HCT116 (cell line): Measurements from ENCODE around the gene SPI1. TPM values are rescaled to one million over a fixed set of nuclear protein-coding genes. Genes with fewer than 3 reads are reported as not detected.
A peak's percentile ranks its signal among the peaks of the same experiment; 100 is the strongest.

ENCODE experiments used
- ATAC-seq: fragments of 200-7000 bp; cut with Tn5 transposase; 2 replicates; pipeline ENCODE4 v1.9.1; 2020; ENCODE audit warnings: mild to moderate bottlenecking, moderate library complexity
- BruUV-seq: library from RNA; stranded (reverse); fragments of 400-500 nt; replicated peaks from 2 replicates; lab custom pipeline; 2021; lab: Mats Ljungman, UMichigan
- CTCF ChIA-PET: fragments of 300-600 bp; sonication (Branson Sonifier 250); formaldehyde crosslinking; loops from one replicate; lab custom pipeline; 2021; ENCODE audit warnings: antibody characterized with exemption; lab: Charles Lee
- POLR2A ChIA-PET: fragments of 300-600, 350-600 bp; sonication (Branson Sonifier 250); formaldehyde crosslinking; loops from one replicate; lab custom pipeline; 2021; ENCODE audit warnings: antibody characterized with exemption; lab: Charles Lee
- RAD21 ChIA-PET, 2 experiments: fragments of 300-600 bp; sonication (Branson Sonifier 250); formaldehyde crosslinking; loops; one replicate each; lab custom pipeline; 2023; ENCODE audit warnings: low total read pairs in 2 of 2; ENCODE audit not compliant: uncharacterized antibody in 2 of 2, unreplicated experiment in 2 of 2, low non-redundant PET in 1 of 2; lab: Charles Lee
- DNase-seq: peaks from one replicate; pipeline ENCODE4 v3.0.0-alpha.2; 2010; ENCODE audit warnings: low read depth, low spot score
- H2AFZ ChIP-seq: fragments of 200-600 bp; shearing (Covaris generic), sonication (generic); 2 replicates; pipeline ENCODE4 v1.6.1; 2017; ENCODE audit warnings: low read depth, mixed run types, mixed read lengths, antibody characterized with exemption, low read length; ENCODE audit not compliant: poor library complexity, severe bottlenecking
- H3K27ac ChIP-seq: 2 replicates; pipeline ENCODE4 v1.5.1; 2012; ENCODE audit warnings: low read depth, low read length
- H3K27me3 ChIP-seq: fragments of 200-600 bp; sonication (generic); 2 replicates; pipeline ENCODE4 v1.6.1; 2016; ENCODE audit warnings: mixed run types, low read length, mixed read lengths; ENCODE audit not compliant: insufficient read depth
- H3K36me3 ChIP-seq, 2 experiments: fragments of 200-500 bp in 1 of 2; fragments of 200-600 bp in 1 of 2; sonication (Bioruptor generic) in 1 of 2; sonication (generic) in 1 of 2; 2 replicates each; pipeline versions ENCODE4 v1.5.1 to v1.6.1; 2014 to 2016; ENCODE audit warnings: low read length in 2 of 2, inconsistent platforms in 1 of 2, mixed read lengths in 1 of 2, mixed run types in 1 of 2; ENCODE audit not compliant: insufficient read depth in 2 of 2, control insufficient read depth in 1 of 2
- H3K4me1 ChIP-seq, 2 experiments: fragments of 200-600 bp in 1 of 2; sonication (generic) in 1 of 2; 2 replicates each; pipeline versions ENCODE4 v1.5.1 to v1.6.1; 2012 to 2017; ENCODE audit warnings: low read length in 2 of 2, inconsistent platforms in 1 of 2, mild to moderate bottlenecking in 1 of 2, mixed read lengths in 1 of 2, mixed run types in 1 of 2, moderate library complexity in 1 of 2; ENCODE audit not compliant: insufficient read depth in 2 of 2, control insufficient read depth in 1 of 2
- H3K4me2 ChIP-seq: fragments of 200-600 bp; sonication (generic); 2 replicates; pipeline ENCODE4 v1.6.1; 2017; ENCODE audit warnings: mixed run types, low read length, mixed read lengths
- H3K4me3 ChIP-seq, 2 experiments: fragments of 200-600 bp in 1 of 2; sonication (generic) in 1 of 2; replicated peaks in 1 of 2; 2 replicates each; pipeline ENCODE4 v1.5.1; 2011 to 2016; ENCODE audit warnings: low read length in 2 of 2, control low read depth in 1 of 2, low read depth in 1 of 2, mild to moderate bottlenecking in 1 of 2, mixed read lengths in 1 of 2, mixed run types in 1 of 2
- H3K79me2 ChIP-seq: fragments of 200-600 bp; sonication (generic); 2 replicates; pipeline ENCODE4 v1.6.1; 2017; ENCODE audit warnings: mild to moderate bottlenecking, mixed run types, low read length, moderate library complexity, mixed read lengths; ENCODE audit not compliant: insufficient read depth
- H3K9ac ChIP-seq: fragments of 200-600 bp; sonication (generic); 2 replicates; pipeline ENCODE4 v1.6.1; 2016; ENCODE audit warnings: low read length, mixed read lengths
- H3K9me2 ChIP-seq: fragments of 200-600 bp; sonication (generic), shearing (Covaris generic); 2 replicates; pipeline ENCODE4 v1.6.1; 2017; ENCODE audit warnings: mixed run types, mild to moderate bottlenecking, moderate library complexity; ENCODE audit not compliant: insufficient read depth
- H3K9me3 ChIP-seq, 2 experiments: fragments of 200-500 bp in 1 of 2; fragments of 200-600 bp in 1 of 2; sonication (Bioruptor generic) in 1 of 2; sonication (generic) in 1 of 2; 2 replicates each; pipeline ENCODE4 v1.6.1; 2014 to 2017; ENCODE audit warnings: low read length in 2 of 2, mixed read lengths in 2 of 2, inconsistent platforms in 1 of 2, low read depth in 1 of 2, mild to moderate bottlenecking in 1 of 2, mixed run types in 1 of 2, moderate library complexity in 1 of 2; ENCODE audit not compliant: control insufficient read depth in 1 of 2, insufficient read depth in 1 of 2
- H4K20me1 ChIP-seq: fragments of 200-600 bp; sonication (generic), shearing (Covaris generic); 2 replicates; pipeline ENCODE4 v1.6.1; 2017; ENCODE audit warnings: mixed run types, mild to moderate bottlenecking, moderate library complexity; ENCODE audit not compliant: insufficient read depth
- ATF3 ChIP-seq: IDR thresholded peaks from 2 replicates; pipeline ENCODE4 v1.6.1; 2012
- CBX3 ChIP-seq: IDR thresholded peaks from 2 replicates; pipeline ENCODE4 v1.6.1; 2012; ENCODE audit warnings: low read depth
- CEBPB ChIP-seq: IDR thresholded peaks from 2 replicates; pipeline ENCODE4 v1.6.1; 2012; ENCODE audit warnings: low read depth
- EGR1 ChIP-seq: IDR thresholded peaks from 2 replicates; pipeline ENCODE4 v1.6.1; 2012; ENCODE audit warnings: low read depth
- EZH2phosphoT487 ChIP-seq: fragments of 200-600 bp; IDR thresholded peaks from 2 replicates; pipeline ENCODE4 v1.6.1; 2018; ENCODE audit warnings: antibody characterized with exemption, borderline replicate concordance
- FOSL1 ChIP-seq: IDR thresholded peaks from 2 replicates; pipeline ENCODE4 v1.6.1; 2012; ENCODE audit warnings: low read depth
- JUND ChIP-seq: IDR thresholded peaks from 2 replicates; pipeline ENCODE4 v1.6.1; 2012
- POLR2A ChIP-seq: IDR thresholded peaks from 2 replicates; pipeline ENCODE4 v1.7.0; 2011; ENCODE audit warnings: borderline replicate concordance; ENCODE audit not compliant: insufficient read depth, insufficient read length; ENCODE audit errors: extremely low read depth
- SRF ChIP-seq: IDR thresholded peaks from 2 replicates; pipeline ENCODE4 v1.6.1; 2012; ENCODE audit warnings: low read depth
- TCF7L2 ChIP-seq: IDR thresholded peaks from 2 replicates; pipeline ENCODE4 v1.7.0; 2011; ENCODE audit warnings: borderline replicate concordance, inconsistent platforms; ENCODE audit not compliant: insufficient read depth, insufficient read length; ENCODE audit errors: extremely low read depth
- YY1 ChIP-seq: IDR thresholded peaks from 2 replicates; pipeline ENCODE4 v1.6.1; 2011; ENCODE audit warnings: low read length, low read depth, moderate library complexity, mild to moderate bottlenecking; ENCODE audit not compliant: insufficient replicate concordance; ENCODE audit errors: extremely low read depth
- ZBTB33 ChIP-seq: IDR thresholded peaks from 2 replicates; pipeline ENCODE4 v1.6.1; 2011; ENCODE audit warnings: mild to moderate bottlenecking, low read length, moderate library complexity; ENCODE audit not compliant: insufficient replicate concordance; ENCODE audit errors: extremely low read depth
- intact Hi-C: fragments of 100-400 bp; cut with micrococcal nuclease; formaldehyde crosslinking; loops from 2 replicates; pipeline ENCODE4 v1.10.0; 2022
- total RNA-seq: library from RNA; stranded (reverse); gene quantifications from one replicate; pipeline ENCODE4 v1.2.1, GENCODE V29; 2021; ENCODE audit not compliant: unreplicated experiment

Gene SPI1
- total RNA-seq, 1 experiment from 2014 or later: 0.32 TPM

GRCh38 chr11:47376525-47377371 lies 1.6 kb downstream of the SPI1 start:
- Histone ChIP-seq H4K20me1 (no peaks in the 10 kb centered on the region), H3K4me1 (peaks cover 11 to 29% of the 10 kb centered on the region in 2 experiments; a peak in 3 of 4 replicates), H2AFZ (peak overlapping the region; percentile 35), H3K27ac (no peak overlapping the region; the same call in 1 of the 2 replicates), H3K27me3 (no peaks in the 10 kb centered on the region), H3K4me3 (no peak overlapping the region), H3K9me3 (no peaks in the 10 kb centered on the region), H3K36me3 (no peaks in the 10 kb centered on the region)
- intact Hi-C loops: no loop called here
- CTCF ChIA-PET: interaction anchor here (1.2 kb wide), 1 partner anchor 13 kb away, joined by 3 read pairs; no protein-coding TSS in a partner anchor
- POLR2A ChIA-PET: interaction anchor here (1.2 kb wide), 1 partner anchor 36 kb away, joined by 3 read pairs; no protein-coding TSS in a partner anchor
- peak; percentile 29; the same call in 1 of the 2 replicates for ATAC-seq
- RAD21 ChIA-PET: no interaction called here
- TF ChIP-seq EGR1 (peak; percentile 57), CEBPB (no peak)
- TF ChIP-seq, all 23 proteins: peak for 1
- Histone ChIP-seq H3K79me2 (no peaks in the 10 kb centered on the region), H3K9me2 (no peaks in the 10 kb centered on the region), H3K4me2 (peak overlapping the region; percentile 37), H3K9ac (no peak overlapping the region)
- DNase-seq: no peak
- no TSS peak for BruUV-seq

DNA sequence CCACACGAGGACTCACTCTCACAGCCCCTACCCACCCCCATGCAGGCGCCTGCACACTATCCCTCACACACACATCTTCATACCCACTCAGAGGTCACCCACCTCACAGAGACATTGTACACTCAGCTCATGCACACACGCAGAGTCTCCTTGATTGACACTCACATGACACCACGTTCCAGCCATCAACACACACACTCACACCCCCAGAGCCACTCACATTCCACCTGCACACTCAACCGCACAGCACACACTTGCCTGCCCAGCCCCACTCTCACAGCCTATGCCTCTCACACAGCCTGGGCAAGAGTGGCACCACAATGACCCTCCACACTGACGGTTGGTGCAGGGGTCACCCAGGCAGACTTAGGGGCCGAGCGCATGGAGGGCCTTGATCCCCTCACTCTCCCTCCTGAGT lies 2.2 kb downstream of the SPI1 start:
- intact Hi-C loops: no loop called here
- CTCF ChIA-PET: interaction anchor here (1.2 kb wide), 1 partner anchor 14 kb away, joined by 3 read pairs; no protein-coding TSS in a partner anchor
- no peak for ATAC-seq

More for the DNA sequence above, 2.2 kb downstream of the SPI1 start:
- ChIA-PET RAD21 (no interaction called here), POLR2A (no interaction called here)
- Histone ChIP-seq H4K20me1 (no peaks in the 10 kb centered on the region), H3K79me2 (no peaks in the 10 kb centered on the region), H2AFZ (no peak overlapping the region), H3K27ac (no peak overlapping the region), H3K36me3 (no peaks in the 10 kb centered on the region), H3K9ac (no peak overlapping the region), H3K27me3 (no peaks in the 10 kb centered on the region), H3K4me2 (no peak overlapping the region), H3K9me2 (no peaks in the 10 kb centered on the region), H3K9me3 (no peaks in the 10 kb centered on the region), H3K4me1 (peaks cover 11 to 29% of the 10 kb centered on the region in 2 experiments; a peak in 3 of 4 replicates), H3K4me3 (no peak overlapping the region)
- no peak for DNase-seq
- no peak for TF ChIP-seq CBX3
- no peak for TF ChIP-seq POLR2A
- no peak for TF ChIP-seq YY1
- no peak for TF ChIP-seq SRF
- TF ChIP-seq EZH2phosphoT487: no peak
- no peak for TF ChIP-seq ATF3
- no peak for TF ChIP-seq ZBTB33
- TF ChIP-seq FOSL1: no peak
- no peak for TF ChIP-seq TCF7L2
- no peak for TF ChIP-seq JUND
- BruUV-seq: no TSS peak
